Thoracic aorta (tissue), 2 donors: Measurements from ENCODE around the gene ECD. TPM values are rescaled to one million over a fixed set of nuclear protein-coding genes. Genes with fewer than 3 reads are reported as not detected.

Experiments
- ATAC-seq: fragments of 150-250 bp; one replicate; pipeline ENCODE4 v1.8.0; 2017; ENCODE audit warnings: low read depth; ENCODE audit not compliant: insufficient number of reproducible peaks, low FRiP score
- DNase-seq: peaks from one replicate; pipeline ENCODE4 v3.0.0-alpha.2; 2020; ENCODE audit warnings: low spot score
- H3K27ac ChIP-seq, 2 donors: fragments of 200-600 bp; sonication (generic); 1 replicate in 1 of 2; 2 replicates in 1 of 2; pipeline ENCODE4 v1.5.1; 2016; ENCODE audit warnings: mild to moderate bottlenecking in 2 of 2, moderate library complexity in 2 of 2
- H3K27me3 ChIP-seq: fragments of 200-600 bp; sonication (generic); replicated peaks from 2 replicates; pipeline ENCODE4 v1.6.0; 2016; ENCODE audit warnings: mild to moderate bottlenecking; ENCODE audit not compliant: insufficient read depth
- H3K36me3 ChIP-seq: fragments of 200-600 bp; sonication (generic); one replicate; pipeline ENCODE4 v1.5.1; 2016
- H3K4me1 ChIP-seq, 2 donors: fragments of 200-600 bp; sonication (generic); 1 replicate in 1 of 2; 2 replicates in 1 of 2; pipeline versions ENCODE4 v1.5.1 to v1.6.0; 2016; ENCODE audit warnings: low read depth in 2 of 2, mild to moderate bottlenecking in 1 of 2; ENCODE audit not compliant: control insufficient read depth in 1 of 2
- H3K4me3 ChIP-seq: fragments of 200-600 bp; sonication (generic); 2 replicates; pipeline ENCODE4 v1.5.1; 2016; ENCODE audit warnings: mild to moderate bottlenecking
- H3K9me3 ChIP-seq: fragments of 200-600 bp; sonication (generic); 2 replicates; pipeline ENCODE4 v1.5.1; 2016
- CTCF ChIP-seq: fragments of 200-600 bp; sonication (generic); IDR thresholded peaks from one replicate; pipeline ENCODE4 v1.5.1; 2019; ENCODE audit warnings: antibody characterized with exemption
- total RNA-seq, 2 donors: library from RNA; depleted of rRNA; stranded (reverse); fragments of >200 nt; gene quantifications; one replicate each; pipeline versions ENCODE4 v1.1.0 to v1.2.3, GENCODE V29; 2016

The ECD gene
- total RNA-seq, 2 donors from 2014 or later, result 34.8 to 39.2 TPM

DNA sequence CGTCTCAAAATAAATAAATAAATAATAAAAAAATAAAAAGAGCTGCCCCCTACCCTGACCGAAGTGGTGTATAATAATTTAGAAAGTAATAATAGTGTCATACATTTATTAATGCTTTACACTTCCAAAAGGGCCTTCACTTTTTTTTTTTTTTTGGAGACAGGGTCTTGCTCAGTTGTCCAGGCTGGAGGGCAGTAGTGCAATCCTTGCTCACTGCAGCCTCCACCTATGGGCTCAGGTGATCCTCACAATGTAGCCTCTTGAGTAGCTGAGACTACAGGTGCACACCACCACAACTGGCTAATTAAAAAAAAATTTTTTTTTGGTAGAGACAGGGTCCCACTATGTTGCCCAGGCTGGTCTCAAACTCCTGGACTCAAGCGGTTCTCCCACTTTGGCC lies 1.5 kb upstream of the ECD start:
- no peak overlapping the region for H3K4me3 ChIP-seq

GRCh38 chr10:73168465-73168803 lies 626 bp upstream of the ECD start:
- no peak for DNase-seq
- H3K4me1 ChIP-seq, result peaks cover 11 to 35% of the 10 kb centered on the region in 2 donors
- no peak for ATAC-seq
- no peaks in the 10 kb centered on the region for H3K36me3 ChIP-seq
- H3K27ac ChIP-seq, result peak overlapping the region; percentile 96 to 98
- no peak for TF ChIP-seq CTCF
- no peaks in the 10 kb centered on the region for H3K27me3 ChIP-seq
- H3K9me3 ChIP-seq, result no peaks in the 10 kb centered on the region
- H3K4me3 ChIP-seq, result peak overlapping the region; percentile 91

More for the DNA sequence above, 1.5 kb upstream of the ECD start:
- Histone ChIP-seq H3K4me1 (peaks cover 11 to 30% of the 10 kb centered on the region in 2 donors), H3K27me3 (no peaks in the 10 kb centered on the region), H3K9me3 (no peaks in the 10 kb centered on the region), H3K27ac (no peak overlapping the region), H3K36me3 (no peaks in the 10 kb centered on the region)
- DNase-seq, result no peak
- no peak for ATAC-seq
- TF ChIP-seq CTCF, result no peak

DNA sequence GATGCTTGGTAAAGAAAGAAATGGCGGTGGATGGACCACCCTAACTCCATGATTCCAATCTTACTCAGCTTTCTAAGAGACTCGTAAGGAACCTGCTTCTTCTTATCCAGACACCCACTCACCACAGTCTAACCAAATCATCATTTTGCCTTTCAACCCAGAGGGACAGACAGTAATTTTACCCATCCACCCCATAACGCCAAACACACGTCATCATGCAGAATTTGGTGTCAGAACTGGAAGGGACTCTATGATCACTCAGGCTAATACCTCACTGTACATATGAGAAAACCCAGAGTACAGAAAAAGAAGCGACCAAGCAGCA lies 388 bp downstream of the ECD start:
- Histone ChIP-seq H3K4me1 (peaks cover 15 to 41% of the 10 kb centered on the region in 2 donors), H3K27me3 (no peaks in the 10 kb centered on the region)
- no peak for ATAC-seq

GRCh38 chr10:73166972-73167371 lies 836 bp downstream of the ECD start:
- TF ChIP-seq CTCF, result no peak
- H3K4me1 ChIP-seq, result peaks cover 15 to 41% of the 10 kb centered on the region in 2 donors

More for the DNA sequence above, 388 bp downstream of the ECD start:
- Histone ChIP-seq H3K4me3 (peak overlapping the region; percentile 91), H3K36me3 (no peaks in the 10 kb centered on the region), H3K9me3 (no peaks in the 10 kb centered on the region), H3K27ac (peak overlapping the region; percentile 96 to 98)
- TF ChIP-seq CTCF, result no peak
- DNase-seq, result no peak

DNA sequence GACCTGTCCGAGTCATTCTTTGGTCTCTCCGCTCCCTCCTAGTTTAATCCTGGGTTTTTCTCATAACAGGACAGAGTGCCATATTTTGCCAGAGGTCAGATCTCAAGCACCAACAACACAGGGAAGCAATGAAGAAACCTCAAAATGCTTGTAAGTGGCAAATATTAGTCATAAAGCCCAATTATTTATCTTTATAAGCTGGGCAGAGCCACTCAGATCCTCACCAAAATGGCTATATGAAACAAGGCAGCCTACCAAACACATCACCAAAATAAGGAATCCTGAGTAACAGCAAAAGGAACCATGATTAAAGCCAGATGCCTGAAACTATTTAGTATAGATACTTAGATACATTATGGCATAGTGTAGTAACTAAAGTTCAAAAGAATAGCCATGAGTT lies 4.7 kb downstream of the ECD start:
- no peak for TF ChIP-seq CTCF
- H3K27ac ChIP-seq, result no peak overlapping the region
- DNase-seq, result no peak

More at GRCh38 chr10:73166972-73167371, 836 bp downstream of the ECD start:
- no peaks in the 10 kb centered on the region for H3K36me3 ChIP-seq
- ATAC-seq, result no peak
- peak overlapping the region; percentile 91 for H3K4me3 ChIP-seq
- H3K9me3 ChIP-seq, result no peaks in the 10 kb centered on the region
- no peaks in the 10 kb centered on the region for H3K27me3 ChIP-seq
- no peak for DNase-seq
- peak overlapping the region; percentile 96 to 98 for H3K27ac ChIP-seq

More for the DNA sequence above, 4.7 kb downstream of the ECD start:
- Histone ChIP-seq H3K9me3 (no peaks in the 10 kb centered on the region), H3K36me3 (no peaks in the 10 kb centered on the region), H3K4me3 (no peak overlapping the region), H3K27me3 (no peaks in the 10 kb centered on the region), H3K4me1 (peaks cover 10 to 36% of the 10 kb centered on the region in 2 donors)
- no peak for ATAC-seq
